K562 (cell line): ENCODE results near the gene TOX2. TPM values are rescaled to one million over a fixed set of nuclear protein-coding genes. Genes with fewer than 3 reads are reported as not detected.

Experiments used
- ATAC-seq: fragments of 200-7000 bp; cut with Tn5 transposase; 3 replicates; pipeline ENCODE4 v1.9.1; 2020; ENCODE audit warnings: moderate library complexity
- BruUV-seq: library from RNA; stranded (reverse); fragments of 400-500 nt; replicated peaks from 2 replicates; lab custom pipeline; 2021; lab: Mats Ljungman, UMichigan
- CTCF ChIA-PET: fragments of 300-600 bp; formaldehyde crosslinking; extraction: SDS; loops from one replicate; lab custom pipeline; 2021; ENCODE audit warnings: low intra/inter-chr PET ratio; lab: Yijun Ruan, JAX
- POLR2A ChIA-PET: fragments of 300-600, 350-650 bp; sonication (Branson Sonifier 250); formaldehyde crosslinking; extraction: SDS; loops from one replicate; lab custom pipeline; 2021; ENCODE audit warnings: antibody characterized with exemption, inconsistent platforms; lab: Yijun Ruan, JAX
- DNase-seq, 4 experiments: peaks; one replicate each; pipeline versions ENCODE4 v3.0.0 to v3.0.0-alpha.2; 2011 to 2018; ENCODE audit warnings: low spot score in 3 of 4, mixed read lengths in 3 of 4; ENCODE audit errors: extremely low read depth in 1 of 4
- FAIRE-seq: peaks from 2 replicates; lab custom pipeline; 2011; peaks lifted over from hg19 to GRCh38; lab: Jason Lieb, UNC
- H2AFZ ChIP-seq: 2 replicates; pipeline ENCODE4 v1.6.0; 2011; ENCODE audit warnings: low read depth, low read length, control low read depth, inconsistent platforms
- H3K27ac ChIP-seq: fragments of 200-600 bp; 3 replicates; pipeline ENCODE4 v1.8.0; 2011; ENCODE audit warnings: low read depth, mild to moderate bottlenecking, control low read depth, inconsistent platforms, low read length, moderate library complexity, mixed read lengths; ENCODE audit errors: extremely low read depth
- H3K27me3 ChIP-seq, 2 experiments: fragments of 300-600 bp in 1 of 2; 2 replicates in 1 of 2; 3 replicates in 1 of 2; pipeline versions ENCODE4 v1.6.0 to v1.8.0; 2011; ENCODE audit warnings: inconsistent platforms in 2 of 2, low read length in 2 of 2, mild to moderate bottlenecking in 1 of 2, mixed read lengths in 1 of 2, moderate library complexity in 1 of 2; ENCODE audit not compliant: control insufficient read depth in 2 of 2, insufficient read depth in 2 of 2
- H3K36me3 ChIP-seq: fragments of 300-600 bp; 3 replicates; pipeline ENCODE4 v1.8.0; 2011; ENCODE audit warnings: mild to moderate bottlenecking, low read length, inconsistent platforms; ENCODE audit not compliant: control insufficient read depth, insufficient read depth
- H3K4me1 ChIP-seq, 2 experiments: fragments of 200-600 bp in 1 of 2; replicated peaks in 1 of 2; 2 replicates in 1 of 2; 3 replicates in 1 of 2; pipeline versions ENCODE4 v1.5.1 to v1.8.0; 2011; ENCODE audit warnings: inconsistent platforms in 2 of 2, low read length in 2 of 2, mild to moderate bottlenecking in 1 of 2, mixed read lengths in 1 of 2, moderate library complexity in 1 of 2; ENCODE audit not compliant: control insufficient read depth in 2 of 2, insufficient read depth in 2 of 2
- H3K4me2 ChIP-seq: 2 replicates; pipeline ENCODE4 v1.6.1; 2011; ENCODE audit warnings: low read length, control low read depth, inconsistent platforms, mixed read lengths; ENCODE audit not compliant: insufficient read depth
- H3K4me3 ChIP-seq: fragments of 200-600 bp; sonication (generic), shearing (Covaris generic); 2 replicates; pipeline ENCODE4 v1.5.1; 2016; ENCODE audit warnings: control low read depth, inconsistent platforms
- H3K79me2 ChIP-seq: fragments of 200-600 bp; 3 replicates; pipeline ENCODE4 v1.8.0; 2011; ENCODE audit warnings: low read length, inconsistent platforms; ENCODE audit not compliant: control insufficient read depth, insufficient read depth
- H3K9ac ChIP-seq, 2 experiments: 2 replicates each; pipeline versions ENCODE4 v1.6.0 to v1.6.1; 2011; ENCODE audit warnings: low read depth in 2 of 2, low read length in 2 of 2, control low read depth in 1 of 2, inconsistent platforms in 1 of 2, mild to moderate bottlenecking in 1 of 2, mixed read lengths in 1 of 2; ENCODE audit not compliant: insufficient read depth in 1 of 2
- H3K9me1 ChIP-seq: one replicate; pipeline ENCODE4 v1.6.0; 2011; ENCODE audit warnings: inconsistent platforms, mild to moderate bottlenecking, low read length, moderate library complexity; ENCODE audit not compliant: control insufficient read depth, insufficient read depth
- H3K9me3 ChIP-seq: replicated peaks from 2 replicates; pipeline ENCODE4 v1.5.1; 2011; ENCODE audit warnings: low read depth, low read length, inconsistent platforms; ENCODE audit not compliant: control insufficient read depth, insufficient read depth
- H4K20me1 ChIP-seq: replicated peaks from 2 replicates; pipeline ENCODE4 v1.6.1; 2011; ENCODE audit warnings: low read length, inconsistent platforms, mixed read lengths; ENCODE audit not compliant: control insufficient read depth, insufficient read depth
- ARID4B ChIP-seq: sonication (generic); formaldehyde crosslinking; IDR thresholded peaks from 2 replicates; pipeline ENCODE4 v1.8.0; 2022; ENCODE audit warnings: mild to moderate bottlenecking, missing genetic modification reagents
- CCAR2 ChIP-seq: fragments of 200-400 bp; formaldehyde crosslinking; IDR thresholded peaks from 2 replicates; pipeline ENCODE4 v1.6.1; 2017; ENCODE audit warnings: mild to moderate bottlenecking, low read depth, low read length
- FOXK1 ChIP-seq: sonication (generic); formaldehyde crosslinking; IDR thresholded peaks from 2 replicates; pipeline ENCODE4 v1.8.0; 2022; ENCODE audit warnings: missing genetic modification reagents, mild to moderate bottlenecking, borderline replicate concordance
- FOXP1 ChIP-seq: sonication (generic); formaldehyde crosslinking; IDR thresholded peaks from 2 replicates; pipeline ENCODE4 v1.8.0; 2022; ENCODE audit warnings: mild to moderate bottlenecking, missing genetic modification reagents
- GATAD2A ChIP-seq: fragments of 450-650 bp; IDR thresholded peaks from 2 replicates; pipeline ENCODE4 v1.6.1; 2017
- NR2F6 ChIP-seq: fragments of 450-650 bp; formaldehyde crosslinking; IDR thresholded peaks from 2 replicates; pipeline ENCODE4 v1.4.0; 2020; ENCODE audit warnings: mild to moderate bottlenecking
- NUFIP1 ChIP-seq: fragments of 450-650 bp; IDR thresholded peaks from 2 replicates; pipeline ENCODE4 v1.6.1; 2018; ENCODE audit not compliant: partially characterized antibody
- PML ChIP-seq: IDR thresholded peaks from 2 replicates; pipeline ENCODE4 v1.6.1; 2012; ENCODE audit warnings: low read length, inconsistent platforms
- POLR2A ChIP-seq: fragments of 450-650 bp; conservative IDR thresholded peaks from 2 replicates; pipeline ENCODE4 v1.6.1; 2016
- SIRT6 ChIP-seq: IDR thresholded peaks from one replicate; pipeline ENCODE4 v1.6.1; 2012; ENCODE audit warnings: low read depth, mild to moderate bottlenecking, control low read depth, inconsistent platforms, low read length, moderate library complexity
- TCF15 ChIP-seq: fragments of 250-450 bp; sonication (Bioruptor Pico); IDR thresholded peaks from 2 replicates; pipeline ENCODE4 v1.8.0; 2022; ENCODE audit warnings: moderate library complexity, mild to moderate bottlenecking, inconsistent platforms
- ZNF384 ChIP-seq: IDR thresholded peaks from 2 replicates; pipeline ENCODE4 v1.6.1; 2012; ENCODE audit warnings: low read depth, low read length, improper control_type of control experiment
- ZNF395 ChIP-seq: fragments of 200-800 bp; sonication (Bioruptor generic); IDR thresholded peaks from 2 replicates; pipeline ENCODE4 v1.6.1; 2017; ENCODE audit warnings: missing genetic modification characterization, missing compliant biosample characterization
- ZNF586 ChIP-seq: fragments of 450-650 bp; formaldehyde crosslinking; conservative IDR thresholded peaks from 2 replicates; pipeline ENCODE4 v1.4.0; 2020; ENCODE audit warnings: mild to moderate bottlenecking, moderate library complexity
- WGBS: fragments of 100-300 bp; shearing (Covaris generic); methylation state at CpG from one replicate; pipeline ENCODE4 v1.1.6; 2016; ENCODE audit warnings: low coverage, mixed read lengths; ENCODE audit not compliant: insufficient coverage; ENCODE audit errors: missing lambda C conversion rate; 5-methylcytosine and 5-hydroxymethylcytosine counted together
- in situ Hi-C: fragments of 300-500 bp; cut with MboI; formaldehyde crosslinking; loops from 4 replicates; pipeline ENCODE4 v1.15.0; 2018; ENCODE audit warnings: inconsistent platforms, mixed read lengths
- intact Hi-C: fragments of 100-400 bp; cut with micrococcal nuclease; formaldehyde crosslinking; loops from 2 replicates; pipeline ENCODE4 v1.14.2; 2022
- polyA plus RNA-seq, 8 experiments: library from polyadenylated mRNA; depleted of rRNA in 4 of 8; stranded (reverse) in 5 of 8; unstranded in 3 of 8; fragments of >200 nt; fragmentation: Nextera tagmentation in 2 of 8; fragmentation: Illumina TruSeq in 1 of 8; extraction: Ambion mirVana in 2 of 8; extraction: Trizol in 1 of 8; gene quantifications; 2 replicates each; pipeline versions ENCODE4 v1.2.1 to v1.2.3, GENCODE V29; 2011 to 2014; ENCODE audit warnings: inconsistent platforms in 1 of 8, missing spikeins in 1 of 8
- total RNA-seq, 7 experiments: library from RNA; depleted of rRNA in 6 of 7; stranded (reverse); fragments of >200 nt in 6 of 7; fragmentation: Illumina TruSeq in 2 of 7; extraction: Trizol in 2 of 7; gene quantifications; 2 replicates each; pipeline versions ENCODE4 v1.2.1 to v1.2.3, GENCODE V29; 2011 to 2021; ENCODE audit warnings: low replicate concordance in 1 of 7
- TF ChIP-seq, protein P1 (sequence below): sonication (generic); formaldehyde crosslinking; IDR thresholded peaks from 2 replicates; pipeline ENCODE4 v1.9.0; 2022; ENCODE audit warnings: mild to moderate bottlenecking, missing genetic modification reagents
- TF ChIP-seq, protein P2 (sequence below): fragments of 250-450 bp; sonication (Bioruptor Pico); IDR thresholded peaks from 2 replicates; pipeline ENCODE4 v1.8.0; 2021; ENCODE audit warnings: mild to moderate bottlenecking, moderate library complexity

The TOX2 gene
- total and polyA plus RNA-seq, 9 of the 15 experiments (the other 6 are each of a cell fraction or from before 2014, with no cell fraction given): not detected

DNA sequence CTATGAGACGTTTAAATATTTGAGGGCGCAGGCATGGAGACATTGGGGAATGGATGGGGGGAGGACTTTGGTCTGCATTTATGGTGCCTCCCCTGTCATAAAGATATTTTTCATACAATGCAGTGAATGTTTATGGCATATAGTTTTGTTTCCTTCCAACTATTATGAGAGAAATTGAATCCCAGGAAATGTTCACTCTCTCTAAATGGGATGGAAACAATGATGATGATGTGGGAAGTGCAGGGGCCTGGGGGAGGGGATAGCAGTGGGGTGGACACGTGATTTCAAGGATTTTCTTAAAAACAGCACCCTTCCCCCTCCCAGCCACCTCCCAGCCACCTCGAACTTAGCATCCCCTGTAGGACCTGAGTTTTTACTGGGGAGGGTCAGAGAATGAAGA lies 69.9 kb downstream of the TOX2 start (continued):
- TF ChIP-seq ZNF395 (CRISPR knock-in tag) (no peak), ZNF586 (CRISPR knock-in tag) (no peak), ZNF384 (no peak), NUFIP1 (no peak), CCAR2 (no peak), POLR2A (no peak), FOXP1 (no peak), GATAD2A (no peak)
- TF ChIP-seq, protein P1, sequence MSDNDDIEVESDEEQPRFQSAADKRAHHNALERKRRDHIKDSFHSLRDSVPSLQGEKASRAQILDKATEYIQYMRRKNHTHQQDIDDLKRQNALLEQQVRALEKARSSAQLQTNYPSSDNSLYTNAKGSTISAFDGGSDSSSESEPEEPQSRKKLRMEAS (CRISPR knock-in tag): no peak

- no peaks in the 10 kb centered on the region for H3K9me3 ChIP-seq
- no peak overlapping the region for H3K4me3 ChIP-seq
- no peak overlapping the region for H3K4me2 ChIP-seq
- H3K36me3 ChIP-seq: no peaks in the 10 kb centered on the region
- FAIRE-seq (no peak), ATAC-seq (no peak), DNase-seq (no peak)
- ChIA-PET CTCF (no interaction called here), POLR2A (interaction anchor here (0.7 kb wide), 1 partner anchor 73 kb away, joined by 3 read pairs; no protein-coding TSS in a partner anchor)
- no peak overlapping the region for H2AFZ ChIP-seq
- no peaks in the 10 kb centered on the region for H3K79me2 ChIP-seq
- 0% methylated on average over 3 of the region's 3 CpGs for WGBS
- no TSS peak for BruUV-seq
- 0 out of 2 replicates have a peak, but pooled peaks cover 7% of the 10 kb centered on the region for H4K20me1 ChIP-seq
- H3K9ac ChIP-seq: no peak overlapping the region
- no peaks in the 10 kb centered on the region for H3K4me1 ChIP-seq
- H3K27me3 ChIP-seq: no peaks in the 10 kb centered on the region; a peak in 2 of 5 replicates
- in situ Hi-C loops: no loop called here
- intact Hi-C loops: no loop called here
- H3K9me1 ChIP-seq: no peaks in the 10 kb centered on the region
- no peak overlapping the region for H3K27ac ChIP-seq
- TF ChIP-seq FOXK1 (CRISPR knock-in tag) (no peak), PML (no peak), TCF15 (no peak), NR2F6 (CRISPR knock-in tag) (no peak), SIRT6 (no peak), ARID4B (CRISPR knock-in tag) (no peak)
- TF ChIP-seq, protein P2, sequence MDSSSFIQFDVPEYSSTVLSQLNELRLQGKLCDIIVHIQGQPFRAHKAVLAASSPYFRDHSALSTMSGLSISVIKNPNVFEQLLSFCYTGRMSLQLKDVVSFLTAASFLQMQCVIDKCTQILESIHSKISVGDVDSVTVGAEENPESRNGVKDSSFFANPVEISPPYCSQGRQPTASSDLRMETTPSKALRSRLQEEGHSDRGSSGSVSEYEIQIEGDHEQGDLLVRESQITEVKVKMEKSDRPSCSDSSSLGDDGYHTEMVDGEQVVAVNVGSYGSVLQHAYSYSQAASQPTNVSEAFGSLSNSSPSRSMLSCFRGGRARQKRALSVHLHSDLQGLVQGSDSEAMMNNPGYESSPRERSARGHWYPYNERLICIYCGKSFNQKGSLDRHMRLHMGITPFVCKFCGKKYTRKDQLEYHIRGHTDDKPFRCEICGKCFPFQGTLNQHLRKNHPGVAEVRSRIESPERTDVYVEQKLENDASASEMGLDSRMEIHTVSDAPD (CRISPR knock-in tag): no peak
These were observed 70.5 kb downstream of the TOX2 start for GRCh38 chr20:43985121-43985520.
